Thyroid gland (tissue), 4 donors: ENCODE data around the gene DTX1.

ENCODE experiments used
- POLR2A ChIP-seq, 2 donors: fragments of 450-650 bp; IDR thresholded peaks; one replicate each; pipeline ENCODE4 v1.6.1; 2017; ENCODE audit warnings: antibody characterized with exemption in 2 of 2, mild to moderate bottlenecking in 2 of 2, moderate library complexity in 1 of 2
- TF ChIP-seq, protein P1 (sequence below), 6 experiments: fragments of 200-600 bp in 3 of 6; fragments of 450-650 bp in 3 of 6; sonication (generic) in 3 of 6; IDR thresholded peaks; one replicate each; pipeline ENCODE4 v1.5.1; 2016 to 2019; ENCODE audit warnings: antibody characterized with exemption in 6 of 6, mild to moderate bottlenecking in 2 of 6, inconsistent platforms in 1 of 6, moderate library complexity in 1 of 6

DNA sequence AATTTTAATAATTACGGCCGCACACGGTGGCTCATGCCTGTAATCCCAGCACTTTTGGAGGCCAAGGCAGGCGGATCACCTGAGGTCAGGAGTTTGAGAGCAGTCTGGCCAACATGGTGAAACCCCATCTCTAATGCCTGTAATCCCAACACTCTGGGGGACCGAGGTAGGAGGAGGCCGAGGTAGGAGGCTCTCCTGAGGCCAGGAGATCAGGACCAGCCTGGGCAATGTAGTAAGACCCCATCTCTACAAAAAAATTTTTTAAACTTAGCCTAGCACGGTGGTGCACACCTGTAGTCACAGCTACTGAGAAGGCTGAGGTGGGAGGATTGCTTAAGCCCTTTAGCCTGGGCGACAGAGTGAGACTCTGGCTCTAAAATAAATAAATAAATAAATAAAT is 87.4 kb downstream of the DTX1 start:
- TF ChIP-seq, protein P1, sequence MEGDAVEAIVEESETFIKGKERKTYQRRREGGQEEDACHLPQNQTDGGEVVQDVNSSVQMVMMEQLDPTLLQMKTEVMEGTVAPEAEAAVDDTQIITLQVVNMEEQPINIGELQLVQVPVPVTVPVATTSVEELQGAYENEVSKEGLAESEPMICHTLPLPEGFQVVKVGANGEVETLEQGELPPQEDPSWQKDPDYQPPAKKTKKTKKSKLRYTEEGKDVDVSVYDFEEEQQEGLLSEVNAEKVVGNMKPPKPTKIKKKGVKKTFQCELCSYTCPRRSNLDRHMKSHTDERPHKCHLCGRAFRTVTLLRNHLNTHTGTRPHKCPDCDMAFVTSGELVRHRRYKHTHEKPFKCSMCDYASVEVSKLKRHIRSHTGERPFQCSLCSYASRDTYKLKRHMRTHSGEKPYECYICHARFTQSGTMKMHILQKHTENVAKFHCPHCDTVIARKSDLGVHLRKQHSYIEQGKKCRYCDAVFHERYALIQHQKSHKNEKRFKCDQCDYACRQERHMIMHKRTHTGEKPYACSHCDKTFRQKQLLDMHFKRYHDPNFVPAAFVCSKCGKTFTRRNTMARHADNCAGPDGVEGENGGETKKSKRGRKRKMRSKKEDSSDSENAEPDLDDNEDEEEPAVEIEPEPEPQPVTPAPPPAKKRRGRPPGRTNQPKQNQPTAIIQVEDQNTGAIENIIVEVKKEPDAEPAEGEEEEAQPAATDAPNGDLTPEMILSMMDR (IDR thresholded peaks at IDR 0.05) = no peak
- TF ChIP-seq POLR2A (IDR thresholded peaks at IDR 0.05) = no peak
